GM12878 (cell line): Measurements from ENCODE around the gene TBC1D8. TPM values are rescaled to one million over a fixed set of nuclear protein-coding genes. Genes with fewer than 3 reads are reported as not detected.

Source experiments
- ATAC-seq: fragments of 200-7000 bp; cut with Tn5 transposase; 3 replicates; pipeline ENCODE4 v1.9.1; 2020; ENCODE audit warnings: mild to moderate bottlenecking, moderate library complexity
- BruUV-seq: library from RNA; stranded (reverse); fragments of 400-500 nt; replicated peaks from 2 replicates; lab custom pipeline; 2021; lab: Mats Ljungman, UMichigan
- CTCF ChIA-PET: fragments of 300-600 bp; sonication (Branson Sonifier 250); formaldehyde crosslinking; extraction: SDS; loops from one replicate; lab custom pipeline; 2021; ENCODE audit warnings: inconsistent platforms; lab: Yijun Ruan, JAX
- POLR2A ChIA-PET: fragments of 350-600 bp; formaldehyde crosslinking; extraction: SDS; loops from one replicate; lab custom pipeline; 2021; ENCODE audit warnings: inconsistent platforms; lab: Charles Lee
- RAD21 ChIA-PET: fragments of 300-600 bp; sonication (Branson Sonifier 250); formaldehyde crosslinking; loops from one replicate; lab custom pipeline; 2023; ENCODE audit warnings: antibody characterized with exemption; ENCODE audit not compliant: unreplicated experiment; lab: Charles Lee
- SMC1A ChIA-PET: fragments of 300-600 bp; sonication (Branson Sonifier 250); formaldehyde crosslinking; loops from one replicate; lab custom pipeline; 2023; ENCODE audit not compliant: unreplicated experiment, uncharacterized antibody; lab: Charles Lee
- DNase-seq: peaks from one replicate; pipeline ENCODE4 v3.0.0-alpha.2; 2011; ENCODE audit warnings: low read depth, low spot score
- FAIRE-seq: peaks from 3 replicates; lab custom pipeline; 2011; peaks lifted over from hg19 to GRCh38; lab: Jason Lieb, UNC
- H2AFZ ChIP-seq: 2 replicates; pipeline ENCODE4 v1.6.0; 2011; ENCODE audit warnings: low read depth, low read length, control low read depth; ENCODE audit not compliant: control insufficient read depth
- H3K27ac ChIP-seq: 2 replicates; pipeline ENCODE4 v1.5.1; 2011; ENCODE audit warnings: control low read depth; ENCODE audit not compliant: control insufficient read depth, insufficient read depth
- H3K27me3 ChIP-seq, 2 experiments: replicated peaks in 1 of 2; 2 replicates each; pipeline versions ENCODE4 v1.6.0 to v1.6.1; 2011; ENCODE audit warnings: low read length in 1 of 2; ENCODE audit not compliant: control insufficient read depth in 2 of 2, insufficient read depth in 2 of 2
- H3K36me3 ChIP-seq, 2 experiments: 2 replicates each; pipeline ENCODE4 v1.5.1; 2011; ENCODE audit warnings: low read length in 1 of 2; ENCODE audit not compliant: control insufficient read depth in 2 of 2, insufficient read depth in 2 of 2
- H3K4me1 ChIP-seq: 2 replicates; pipeline ENCODE4 v1.6.1; 2011; ENCODE audit warnings: mild to moderate bottlenecking, low read length, moderate library complexity, mixed read lengths; ENCODE audit not compliant: control insufficient read depth, insufficient read depth
- H3K4me2 ChIP-seq: 2 replicates; pipeline ENCODE4 v1.6.0; 2011; ENCODE audit warnings: control low read depth; ENCODE audit not compliant: control insufficient read depth, insufficient read depth
- H3K4me3 ChIP-seq: fragments of 200-600 bp; sonication (generic); 2 replicates; pipeline ENCODE4 v1.5.1; 2016
- H3K79me2 ChIP-seq: 2 replicates; pipeline ENCODE4 v1.6.0; 2011; ENCODE audit warnings: low read length; ENCODE audit not compliant: control insufficient read depth, insufficient read depth
- H3K9ac ChIP-seq: 2 replicates; pipeline ENCODE4 v1.8.0; 2011; ENCODE audit warnings: low read length, control low read depth, mixed read lengths; ENCODE audit not compliant: control insufficient read depth, insufficient read depth
- H3K9me3 ChIP-seq: replicated peaks from 3 replicates; pipeline ENCODE4 v1.5.1; 2011; ENCODE audit warnings: mild to moderate bottlenecking, low read length; ENCODE audit not compliant: control insufficient read depth, insufficient read depth
- H4K20me1 ChIP-seq: 2 replicates; pipeline ENCODE4 v1.6.0; 2011; ENCODE audit not compliant: control insufficient read depth, insufficient read depth
- ATF3 ChIP-seq: IDR thresholded peaks from 2 replicates; pipeline ENCODE4 v1.6.1; 2011; ENCODE audit warnings: low read depth, mild to moderate bottlenecking, low read length, moderate library complexity, borderline replicate concordance; ENCODE audit errors: extremely low read depth
- BACH1 ChIP-seq: fragments of 450-650 bp; IDR thresholded peaks from 2 replicates; pipeline ENCODE4 v1.6.1; 2017; ENCODE audit warnings: mild to moderate bottlenecking, borderline replicate concordance
- PAX8 ChIP-seq: fragments of 450-650 bp; IDR thresholded peaks from 2 replicates; pipeline ENCODE4 v1.6.1; 2017; ENCODE audit warnings: mild to moderate bottlenecking, moderate library complexity
- POU2F2 ChIP-seq: IDR thresholded peaks from 3 replicates; pipeline ENCODE4 v1.6.1; 2011; ENCODE audit warnings: low read depth, mild to moderate bottlenecking, low read length, borderline replicate concordance
- YY1 ChIP-seq: IDR thresholded peaks from 2 replicates; pipeline ENCODE4 v1.6.1; 2011; ENCODE audit warnings: low read depth, mild to moderate bottlenecking, low read length
- ZBED1 ChIP-seq: IDR thresholded peaks from 2 replicates; pipeline ENCODE4 v1.6.1; 2016; ENCODE audit warnings: borderline replicate concordance
- WGBS: methylation state at CpG from one replicate; pipeline ENCODE4 v1.1.6; 2016; ENCODE audit warnings: low lambda C conversion rate; ENCODE audit not compliant: insufficient replicate concordance, insufficient coverage; ENCODE audit errors: missing lambda C conversion rate; 5-methylcytosine and 5-hydroxymethylcytosine counted together
- in situ Hi-C: fragments of 300-500 bp; cut with MboI; formaldehyde crosslinking; loops from 9 replicates; pipeline ENCODE4 v1.14.3; 2018; ENCODE audit warnings: mixed read lengths
- intact Hi-C: fragments of 100-400 bp; cut with micrococcal nuclease; formaldehyde crosslinking; loops from one replicate; pipeline ENCODE4 v1.14.2; 2022; ENCODE audit not compliant: unreplicated experiment
- polyA plus RNA-seq, 11 experiments: library from polyadenylated mRNA; depleted of rRNA in 4 of 11; unstranded in 6 of 11; stranded (reverse) in 5 of 11; fragments of >200 nt; fragmentation: Nextera tagmentation in 4 of 11; fragmentation: Illumina TruSeq in 1 of 11; extraction: Ambion mirVana in 4 of 11; extraction: Trizol in 1 of 11; gene quantifications; 1 replicate in 1 of 11; 2 replicates in 10 of 11; pipeline versions ENCODE4 v1.2.1 to v1.2.3, GENCODE V29; 2011 to 2016; ENCODE audit warnings: inconsistent platforms in 2 of 11, missing spikeins in 2 of 11, low read depth in 1 of 11
- total RNA-seq, 4 experiments: library from RNA; depleted of rRNA in 3 of 4; stranded (reverse); fragments of >200 nt in 3 of 4; fragmentation: Illumina TruSeq in 1 of 4; extraction: Trizol in 1 of 4; gene quantifications; 2 replicates each; pipeline versions ENCODE4 v1.2.1 to v1.2.3, GENCODE V29; 2013 to 2021
- TF ChIP-seq, protein P1 (sequence below): fragments of 450-650 bp; IDR thresholded peaks from 2 replicates; pipeline ENCODE4 v1.6.1; 2014; ENCODE audit warnings: mild to moderate bottlenecking
- TF ChIP-seq, protein P2 (sequence below), 3 experiments: IDR thresholded peaks in 2 of 3; conservative IDR thresholded peaks in 1 of 3; 2 replicates each; pipeline ENCODE4 v1.5.1; 2011; ENCODE audit warnings: low read depth in 3 of 3, low read length in 3 of 3, mild to moderate bottlenecking in 3 of 3, control low read depth in 2 of 3, moderate library complexity in 2 of 3, inconsistent platforms in 1 of 3, mixed read lengths in 1 of 3; ENCODE audit not compliant: control insufficient read depth in 2 of 3, insufficient read depth in 1 of 3; ENCODE audit errors: extremely low read depth in 1 of 3

Gene TBC1D8
- total and polyA plus RNA-seq, 10 of the 15 experiments (the other 5 are each of a cell fraction or from before 2014, with no cell fraction given), result 0.80 to 4.9 (median 4.4) TPM

DNA sequence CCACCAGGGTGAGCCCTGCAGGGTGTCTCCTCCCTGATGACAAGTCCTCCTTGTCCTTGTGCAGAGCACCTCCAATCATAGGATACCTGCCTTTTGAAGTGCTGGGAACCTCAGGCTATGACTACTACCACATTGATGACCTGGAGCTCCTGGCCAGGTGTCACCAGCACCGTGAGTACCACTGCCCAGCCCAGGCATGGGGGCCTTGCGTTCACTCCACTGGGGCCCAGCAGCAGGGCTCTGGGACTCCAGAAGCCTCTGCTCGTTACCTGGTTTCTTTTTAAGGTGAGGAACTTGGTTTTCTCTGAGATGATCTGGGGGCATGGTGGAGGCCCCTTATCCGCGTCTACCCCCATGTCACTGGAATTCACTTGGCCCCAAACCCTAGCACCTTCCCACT lies 185.6 kb downstream of the TBC1D8 start:
- BruUV-seq, result no TSS peak
- no peak overlapping the region for H2AFZ ChIP-seq
- TF ChIP-seq, protein P1, sequence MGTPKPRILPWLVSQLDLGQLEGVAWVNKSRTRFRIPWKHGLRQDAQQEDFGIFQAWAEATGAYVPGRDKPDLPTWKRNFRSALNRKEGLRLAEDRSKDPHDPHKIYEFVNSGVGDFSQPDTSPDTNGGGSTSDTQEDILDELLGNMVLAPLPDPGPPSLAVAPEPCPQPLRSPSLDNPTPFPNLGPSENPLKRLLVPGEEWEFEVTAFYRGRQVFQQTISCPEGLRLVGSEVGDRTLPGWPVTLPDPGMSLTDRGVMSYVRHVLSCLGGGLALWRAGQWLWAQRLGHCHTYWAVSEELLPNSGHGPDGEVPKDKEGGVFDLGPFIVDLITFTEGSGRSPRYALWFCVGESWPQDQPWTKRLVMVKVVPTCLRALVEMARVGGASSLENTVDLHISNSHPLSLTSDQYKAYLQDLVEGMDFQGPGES, result no peak
- TF ChIP-seq BACH1 (no peak), ATF3 (no peak), ZBED1 (no peak), POU2F2 (no peak), YY1 (no peak), PAX8 (no peak)
- TF ChIP-seq, protein P2, sequence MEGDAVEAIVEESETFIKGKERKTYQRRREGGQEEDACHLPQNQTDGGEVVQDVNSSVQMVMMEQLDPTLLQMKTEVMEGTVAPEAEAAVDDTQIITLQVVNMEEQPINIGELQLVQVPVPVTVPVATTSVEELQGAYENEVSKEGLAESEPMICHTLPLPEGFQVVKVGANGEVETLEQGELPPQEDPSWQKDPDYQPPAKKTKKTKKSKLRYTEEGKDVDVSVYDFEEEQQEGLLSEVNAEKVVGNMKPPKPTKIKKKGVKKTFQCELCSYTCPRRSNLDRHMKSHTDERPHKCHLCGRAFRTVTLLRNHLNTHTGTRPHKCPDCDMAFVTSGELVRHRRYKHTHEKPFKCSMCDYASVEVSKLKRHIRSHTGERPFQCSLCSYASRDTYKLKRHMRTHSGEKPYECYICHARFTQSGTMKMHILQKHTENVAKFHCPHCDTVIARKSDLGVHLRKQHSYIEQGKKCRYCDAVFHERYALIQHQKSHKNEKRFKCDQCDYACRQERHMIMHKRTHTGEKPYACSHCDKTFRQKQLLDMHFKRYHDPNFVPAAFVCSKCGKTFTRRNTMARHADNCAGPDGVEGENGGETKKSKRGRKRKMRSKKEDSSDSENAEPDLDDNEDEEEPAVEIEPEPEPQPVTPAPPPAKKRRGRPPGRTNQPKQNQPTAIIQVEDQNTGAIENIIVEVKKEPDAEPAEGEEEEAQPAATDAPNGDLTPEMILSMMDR (IDR thresholded peaks at IDR 0.05 in 2 of 3, conservative IDR thresholded peaks at IDR 0.05 in 1 of 3; ENCODE audit: control insufficient read depth in 2 of 3, extremely low read depth in 1 of 3, insufficient read depth in 1 of 3, low read depth in 3 of 3, low read length in 3 of 3), result no peak
- DNase-seq, result no peak
- H3K4me1 ChIP-seq, result no peaks in the 10 kb centered on the region
- peaks cover 0 to under 1% of the 10 kb centered on the region in 2 experiments for H3K27me3 ChIP-seq
- H4K20me1 ChIP-seq, result no peaks in the 10 kb centered on the region
- ChIA-PET SMC1A (interaction anchor here (0.7 kb wide), 1 partner anchor 356 kb away, joined by 3 read pairs; no protein-coding TSS in a partner anchor), POLR2A (interaction anchor here (0.7 kb wide), 1 partner anchor 151 kb away, joined by 4 read pairs; no protein-coding TSS in a partner anchor), RAD21 (no interaction called here), CTCF (interaction anchor here (0.7 kb wide), 1 partner anchor 274 kb away, joined by 3 read pairs; no protein-coding TSS in a partner anchor)
- in situ Hi-C loops, result no loop called here
- H3K9ac ChIP-seq, result no peak overlapping the region
- no peak for ATAC-seq
- WGBS, result 61% methylated on average over 5 of the region's 5 CpGs
- H3K79me2 ChIP-seq, result no peaks in the 10 kb centered on the region
- intact Hi-C loops, result no loop called here
- H3K4me2 ChIP-seq, result no peak overlapping the region
- no peak for FAIRE-seq
- no peaks in the 10 kb centered on the region for H3K36me3 ChIP-seq
- no peak overlapping the region for H3K4me3 ChIP-seq
- no peak overlapping the region for H3K27ac ChIP-seq
- H3K9me3 ChIP-seq, result no peaks in the 10 kb centered on the region
